ENCODE data around the gene CLIC1. TPM values are rescaled to one million over a fixed set of nuclear protein-coding genes. Genes with fewer than 3 reads are reported as not detected.

Gene CLIC1
- total RNA-seq, 1 donor from 2014 or later: 234 TPM

GRCh38 chr6:31779908-31780307 is 43.6 kb upstream of the CLIC1 start:
- peaks cover 16% of the 10 kb centered on the region for H3K36me3 Mint-ChIP-seq

GRCh38 chr6:31778999-31779885 is 42.9 kb upstream of the CLIC1 start:
- Histone ChIP-seq H3K79me2 (ENCODE audit: low read depth) (no peaks in the 10 kb centered on the region), H3K4me2 (no peak overlapping the region), H3K9me3 (ENCODE audit: low read depth) (no peaks in the 10 kb centered on the region), H3K27me3 (no peaks in the 10 kb centered on the region), H4K20me1 (ENCODE audit: low read depth) (no peaks in the 10 kb centered on the region), H3K27ac (no peak overlapping the region), H3F3A (ENCODE audit: low read depth) (no peaks in the 10 kb centered on the region), H3K4me1 (no peaks in the 10 kb centered on the region), H3K9ac (no peak overlapping the region), H3K36me3 (no peaks in the 10 kb centered on the region), H3K4me3 (no peak overlapping the region), H2AFZ (replicated peaks) (no peak overlapping the region)
- peaks cover 9% of the 10 kb centered on the region for H3K36me3 Mint-ChIP-seq
- peaks cover 6% of the 10 kb centered on the region for H3K4me1 Mint-ChIP-seq
- TF ChIP-seq EZH2 (IDR thresholded peaks at IDR 0.05) (no peak), EZH2phosphoT487 (IDR thresholded peaks at IDR 0.05) (no peak)
- TF ChIP-seq, protein P1, sequence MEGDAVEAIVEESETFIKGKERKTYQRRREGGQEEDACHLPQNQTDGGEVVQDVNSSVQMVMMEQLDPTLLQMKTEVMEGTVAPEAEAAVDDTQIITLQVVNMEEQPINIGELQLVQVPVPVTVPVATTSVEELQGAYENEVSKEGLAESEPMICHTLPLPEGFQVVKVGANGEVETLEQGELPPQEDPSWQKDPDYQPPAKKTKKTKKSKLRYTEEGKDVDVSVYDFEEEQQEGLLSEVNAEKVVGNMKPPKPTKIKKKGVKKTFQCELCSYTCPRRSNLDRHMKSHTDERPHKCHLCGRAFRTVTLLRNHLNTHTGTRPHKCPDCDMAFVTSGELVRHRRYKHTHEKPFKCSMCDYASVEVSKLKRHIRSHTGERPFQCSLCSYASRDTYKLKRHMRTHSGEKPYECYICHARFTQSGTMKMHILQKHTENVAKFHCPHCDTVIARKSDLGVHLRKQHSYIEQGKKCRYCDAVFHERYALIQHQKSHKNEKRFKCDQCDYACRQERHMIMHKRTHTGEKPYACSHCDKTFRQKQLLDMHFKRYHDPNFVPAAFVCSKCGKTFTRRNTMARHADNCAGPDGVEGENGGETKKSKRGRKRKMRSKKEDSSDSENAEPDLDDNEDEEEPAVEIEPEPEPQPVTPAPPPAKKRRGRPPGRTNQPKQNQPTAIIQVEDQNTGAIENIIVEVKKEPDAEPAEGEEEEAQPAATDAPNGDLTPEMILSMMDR (IDR thresholded peaks at IDR 0.05): no peak
- no peak overlapping the region for H3K4me3 Mint-ChIP-seq
- peaks cover 2% of the 10 kb centered on the region for H3K27me3 Mint-ChIP-seq (ENCODE audit: insufficient read depth, low read depth)
- H3K27ac Mint-ChIP-seq: no peak overlapping the region
- H3K9me3 Mint-ChIP-seq: no peaks in the 10 kb centered on the region
- DNase-seq (ENCODE audit: low spot score): no peak

More at GRCh38 chr6:31779908-31780307, 43.6 kb upstream of the CLIC1 start:
- Mint-ChIP-seq H3K4me1 (peaks cover 6% of the 10 kb centered on the region), H3K9me3 (no peaks in the 10 kb centered on the region), H3K27me3 (ENCODE audit: insufficient read depth, low read depth) (peaks cover 2% of the 10 kb centered on the region), H3K4me3 (no peak overlapping the region), H3K27ac (no peak overlapping the region)
- Histone ChIP-seq H3K9me3 (ENCODE audit: low read depth) (no peaks in the 10 kb centered on the region), H3K79me2 (ENCODE audit: low read depth) (no peaks in the 10 kb centered on the region), H3K4me3 (no peak overlapping the region), H3K4me2 (no peak overlapping the region), H3F3A (ENCODE audit: low read depth) (no peaks in the 10 kb centered on the region), H3K9ac (no peak overlapping the region), H3K4me1 (no peaks in the 10 kb centered on the region), H3K27me3 (no peaks in the 10 kb centered on the region), H3K36me3 (no peaks in the 10 kb centered on the region), H3K27ac (no peak overlapping the region), H4K20me1 (ENCODE audit: low read depth) (no peaks in the 10 kb centered on the region), H2AFZ (replicated peaks) (no peak overlapping the region)
- no peak for DNase-seq (ENCODE audit: low spot score)
- TF ChIP-seq EZH2phosphoT487 (IDR thresholded peaks at IDR 0.05): no peak
- no peak for TF ChIP-seq EZH2 (IDR thresholded peaks at IDR 0.05)
- TF ChIP-seq, protein P1 (IDR thresholded peaks at IDR 0.05): no peak

GRCh38 chr6:31778193-31778592 is 41.9 kb upstream of the CLIC1 start:
- Histone ChIP-seq H3K36me3 (no peaks in the 10 kb centered on the region), H2AFZ (replicated peaks) (no peak overlapping the region), H4K20me1 (ENCODE audit: low read depth) (no peaks in the 10 kb centered on the region), H3K4me3 (no peak overlapping the region), H3K9me3 (ENCODE audit: low read depth) (no peaks in the 10 kb centered on the region), H3K27me3 (no peaks in the 10 kb centered on the region), H3K9ac (no peak overlapping the region), H3F3A (ENCODE audit: low read depth) (no peaks in the 10 kb centered on the region), H3K4me2 (no peak overlapping the region), H3K27ac (no peak overlapping the region), H3K79me2 (ENCODE audit: low read depth) (no peaks in the 10 kb centered on the region), H3K4me1 (no peaks in the 10 kb centered on the region)
- TF ChIP-seq, protein P1 (IDR thresholded peaks at IDR 0.05): no peak
- TF ChIP-seq EZH2 (IDR thresholded peaks at IDR 0.05) (no peak), EZH2phosphoT487 (IDR thresholded peaks at IDR 0.05) (no peak)
- H3K9me3 Mint-ChIP-seq: no peaks in the 10 kb centered on the region
- H3K27ac Mint-ChIP-seq: no peak overlapping the region
- peaks cover 6% of the 10 kb centered on the region for H3K4me1 Mint-ChIP-seq
- no peak for DNase-seq (ENCODE audit: low spot score)
- peaks cover 8% of the 10 kb centered on the region for H3K36me3 Mint-ChIP-seq
- H3K27me3 Mint-ChIP-seq (ENCODE audit: insufficient read depth, low read depth): peaks cover 2% of the 10 kb centered on the region
- H3K4me3 Mint-ChIP-seq: no peak overlapping the region

All from neural progenitor cell (in vitro differentiated cells).